Thyroid gland (tissue), 4 donors: ENCODE measurements around the gene NR2C2.

Experiments used
- CTCF ChIP-seq, 6 experiments: fragments of 200-600 bp in 3 of 6; fragments of 450-650 bp in 3 of 6; sonication (generic) in 3 of 6; IDR thresholded peaks; one replicate each; pipeline ENCODE4 v1.5.1; 2016 to 2019; ENCODE audit warnings: antibody characterized with exemption in 6 of 6, mild to moderate bottlenecking in 2 of 6, inconsistent platforms in 1 of 6, moderate library complexity in 1 of 6
- POLR2A ChIP-seq, 2 donors: fragments of 450-650 bp; IDR thresholded peaks; one replicate each; pipeline ENCODE4 v1.6.1; 2017; ENCODE audit warnings: antibody characterized with exemption in 2 of 2, mild to moderate bottlenecking in 2 of 2, moderate library complexity in 1 of 2

DNA sequence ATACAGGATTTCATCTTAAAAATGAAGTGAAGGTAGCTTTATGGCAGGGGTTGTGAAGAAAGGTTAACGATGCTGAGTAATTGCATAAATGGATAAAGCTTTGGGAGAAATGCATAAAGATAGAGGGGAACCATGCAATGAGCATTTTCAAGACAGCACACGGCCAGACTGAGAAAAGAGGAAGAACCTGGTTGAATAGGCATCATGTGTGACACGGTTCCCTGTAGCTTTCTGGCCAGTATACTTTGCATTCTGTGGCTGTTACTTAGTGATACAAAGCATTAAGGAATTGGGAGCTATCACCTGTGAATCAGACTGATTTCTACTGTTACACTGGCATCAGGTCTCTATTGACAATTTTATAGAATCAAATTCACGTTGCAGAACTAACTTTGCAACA, 33.3 kb downstream of the NR2C2 start:
- TF ChIP-seq POLR2A (IDR thresholded peaks at IDR 0.05) (no peak), CTCF (IDR thresholded peaks at IDR 0.05) (no peak)
